NB4 (cell line): ENCODE data around the gene RPL22.

Experiments
- MYC ChIP-seq: IDR thresholded peaks from 2 replicates; pipeline ENCODE4 v1.6.1; 2011; ENCODE audit warnings: low read depth, low read length
- POLR2A ChIP-seq: IDR thresholded peaks from 2 replicates; pipeline ENCODE4 v1.6.1; 2011; ENCODE audit warnings: mild to moderate bottlenecking; ENCODE audit not compliant: insufficient read length; ENCODE audit errors: extremely low read depth
- TF ChIP-seq, protein P1 (sequence below): IDR thresholded peaks from 2 replicates; pipeline ENCODE4 v1.6.1; 2011; ENCODE audit warnings: low read depth, low read length
- TF ChIP-seq, protein P2 (sequence below): IDR thresholded peaks from one replicate; pipeline ENCODE4 v1.5.1; 2012; ENCODE audit warnings: low read depth, low read length

DNA sequence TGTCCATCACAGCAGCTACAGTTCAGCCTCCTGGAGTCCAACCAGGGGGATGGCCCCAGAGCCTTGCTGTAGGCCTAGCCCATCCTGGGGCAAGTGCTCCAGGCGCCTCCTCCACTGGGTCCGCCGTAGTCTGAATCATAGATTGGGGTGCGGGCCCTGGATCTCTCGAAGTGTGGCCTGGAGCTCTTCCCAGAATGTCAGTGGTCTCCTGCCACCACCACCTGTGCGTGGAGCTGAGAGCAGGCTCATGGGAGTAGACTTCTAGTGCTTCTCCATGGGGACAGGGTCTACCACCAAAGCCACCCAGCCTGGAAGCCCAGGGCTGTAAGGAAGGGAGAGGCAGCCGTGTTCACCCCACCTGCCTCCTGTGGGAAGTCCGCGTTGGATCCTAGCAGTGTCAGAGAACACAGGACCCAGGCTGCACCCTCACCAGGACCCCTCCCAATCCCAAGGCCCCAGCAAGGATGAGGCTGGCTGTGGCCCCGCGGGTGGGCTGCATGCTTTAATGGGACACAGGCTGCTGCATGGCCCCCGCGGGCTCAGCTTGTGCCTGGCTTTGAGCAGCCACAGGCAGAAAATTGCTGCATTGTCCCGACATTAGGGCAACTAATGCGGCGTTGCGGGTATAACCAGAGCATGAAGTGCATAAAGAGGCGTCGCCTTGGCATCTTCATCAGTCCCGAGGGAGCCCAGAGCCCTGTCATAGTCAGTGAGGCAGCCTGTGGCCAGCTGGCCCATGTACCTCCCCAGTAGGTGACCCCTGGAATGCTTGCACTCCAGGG lies 43.8 kb upstream of the RPL22 start:
- TF ChIP-seq, protein P1, sequence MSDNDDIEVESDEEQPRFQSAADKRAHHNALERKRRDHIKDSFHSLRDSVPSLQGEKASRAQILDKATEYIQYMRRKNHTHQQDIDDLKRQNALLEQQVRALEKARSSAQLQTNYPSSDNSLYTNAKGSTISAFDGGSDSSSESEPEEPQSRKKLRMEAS = no peak
- TF ChIP-seq, protein P2, sequence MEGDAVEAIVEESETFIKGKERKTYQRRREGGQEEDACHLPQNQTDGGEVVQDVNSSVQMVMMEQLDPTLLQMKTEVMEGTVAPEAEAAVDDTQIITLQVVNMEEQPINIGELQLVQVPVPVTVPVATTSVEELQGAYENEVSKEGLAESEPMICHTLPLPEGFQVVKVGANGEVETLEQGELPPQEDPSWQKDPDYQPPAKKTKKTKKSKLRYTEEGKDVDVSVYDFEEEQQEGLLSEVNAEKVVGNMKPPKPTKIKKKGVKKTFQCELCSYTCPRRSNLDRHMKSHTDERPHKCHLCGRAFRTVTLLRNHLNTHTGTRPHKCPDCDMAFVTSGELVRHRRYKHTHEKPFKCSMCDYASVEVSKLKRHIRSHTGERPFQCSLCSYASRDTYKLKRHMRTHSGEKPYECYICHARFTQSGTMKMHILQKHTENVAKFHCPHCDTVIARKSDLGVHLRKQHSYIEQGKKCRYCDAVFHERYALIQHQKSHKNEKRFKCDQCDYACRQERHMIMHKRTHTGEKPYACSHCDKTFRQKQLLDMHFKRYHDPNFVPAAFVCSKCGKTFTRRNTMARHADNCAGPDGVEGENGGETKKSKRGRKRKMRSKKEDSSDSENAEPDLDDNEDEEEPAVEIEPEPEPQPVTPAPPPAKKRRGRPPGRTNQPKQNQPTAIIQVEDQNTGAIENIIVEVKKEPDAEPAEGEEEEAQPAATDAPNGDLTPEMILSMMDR = no peak
- TF ChIP-seq MYC (no peak), POLR2A (no peak)
